Liver (tissue), 9 donors: ENCODE measurements around the gene SMIM26. TPM values are rescaled to one million over a fixed set of nuclear protein-coding genes. Genes with fewer than 3 reads are reported as not detected.

Source experiments
- DNase-seq: peaks from one replicate; pipeline ENCODE4 v3.0.0-alpha.2; 2017; ENCODE audit warnings: low spot score
- H3K27ac ChIP-seq, 2 donors: one replicate each; pipeline ENCODE4 v1.7.0; 2013; ENCODE audit warnings: inconsistent platforms in 2 of 2, low read length in 2 of 2, control low read depth in 1 of 2, low read depth in 1 of 2, mild to moderate bottlenecking in 1 of 2
- H3K27me3 ChIP-seq, 4 donors: one replicate each; pipeline versions ENCODE4 v1.6.1 to v1.7.0; 2013; ENCODE audit warnings: low read length in 3 of 4, inconsistent platforms in 1 of 4, mild to moderate bottlenecking in 1 of 4, moderate library complexity in 1 of 4; ENCODE audit not compliant: control insufficient read depth in 4 of 4, insufficient read depth in 4 of 4
- H3K36me3 ChIP-seq, 4 donors: one replicate each; pipeline versions ENCODE4 v1.6.1 to v1.7.0; 2013; ENCODE audit warnings: low read length in 3 of 4, mild to moderate bottlenecking in 3 of 4, low read depth in 1 of 4, moderate library complexity in 1 of 4; ENCODE audit not compliant: control insufficient read depth in 4 of 4, insufficient read depth in 3 of 4
- H3K4me1 ChIP-seq, 4 donors: one replicate each; pipeline versions ENCODE4 v1.6.1 to v1.7.0; 2013; ENCODE audit warnings: low read length in 3 of 4, mild to moderate bottlenecking in 3 of 4, moderate library complexity in 1 of 4; ENCODE audit not compliant: control insufficient read depth in 4 of 4, insufficient read depth in 4 of 4
- H3K4me3 ChIP-seq, 3 donors: one replicate each; pipeline versions ENCODE4 v1.6.1 to v1.7.0; 2013; ENCODE audit warnings: low read length in 3 of 3, control low read depth in 1 of 3, low read depth in 1 of 3, mild to moderate bottlenecking in 1 of 3
- H3K9ac ChIP-seq, 2 donors: one replicate each; pipeline ENCODE4 v1.7.0; 2013; ENCODE audit warnings: low read length in 2 of 2, mild to moderate bottlenecking in 2 of 2, moderate library complexity in 2 of 2, control low read depth in 1 of 2, low read depth in 1 of 2
- H3K9me3 ChIP-seq, 4 donors: one replicate each; pipeline versions ENCODE4 v1.6.1 to v1.7.0; 2013; ENCODE audit warnings: low read length in 3 of 4; ENCODE audit not compliant: control insufficient read depth in 4 of 4
- ATF3 ChIP-seq: IDR thresholded peaks from 2 replicates; pipeline ENCODE4 v1.6.1; 2016; ENCODE audit warnings: antibody characterized with exemption
- CTCF ChIP-seq: fragments of 150-350 bp; IDR thresholded peaks from 2 replicates; pipeline ENCODE4 v1.5.1; 2017; ENCODE audit warnings: improper control_type of control experiment, low read depth, low read length; ENCODE audit not compliant: missing input control
- FOXA1 ChIP-seq: IDR thresholded peaks from 2 replicates; pipeline ENCODE4 v1.6.1; 2016; ENCODE audit warnings: antibody characterized with exemption
- FOXA2 ChIP-seq: IDR thresholded peaks from 2 replicates; pipeline ENCODE4 v1.6.1; 2016; ENCODE audit warnings: antibody characterized with exemption
- GABPA ChIP-seq, 2 donors: IDR thresholded peaks in 1 of 2; conservative IDR thresholded peaks in 1 of 2; 2 replicates each; pipeline ENCODE4 v1.6.1; 2016; ENCODE audit warnings: antibody characterized with exemption in 2 of 2, mild to moderate bottlenecking in 1 of 2, moderate library complexity in 1 of 2
- HNF4G ChIP-seq: IDR thresholded peaks from 2 replicates; pipeline ENCODE4 v1.6.1; 2016; ENCODE audit warnings: antibody characterized with exemption
- JUND ChIP-seq, 2 donors: IDR thresholded peaks; 2 replicates each; pipeline ENCODE4 v1.6.1; 2016; ENCODE audit warnings: antibody characterized with exemption in 2 of 2
- MAX ChIP-seq: IDR thresholded peaks from 2 replicates; pipeline ENCODE4 v1.6.1; 2016; ENCODE audit warnings: antibody characterized with exemption
- RAD21 ChIP-seq, 2 donors: IDR thresholded peaks; 2 replicates each; pipeline ENCODE4 v1.6.1; 2016; ENCODE audit warnings: antibody characterized with exemption in 2 of 2, mild to moderate bottlenecking in 2 of 2
- RXRA ChIP-seq, 2 donors: IDR thresholded peaks; 2 replicates each; pipeline ENCODE4 v1.6.1; 2017 to 2018; ENCODE audit warnings: antibody characterized with exemption in 2 of 2, mild to moderate bottlenecking in 1 of 2
- TAF1 ChIP-seq: conservative IDR thresholded peaks from 2 replicates; pipeline ENCODE4 v1.6.1; 2016; ENCODE audit warnings: antibody characterized with exemption, mild to moderate bottlenecking
- YY1 ChIP-seq: IDR thresholded peaks from 2 replicates; pipeline ENCODE4 v1.6.1; 2016; ENCODE audit warnings: antibody characterized with exemption, mild to moderate bottlenecking
- WGBS: extraction: QIAGEN DNeasy Blood & Tissue Kit; methylation state at CpG from one replicate; pipeline ENCODE4 v1.1.7; 2013; 5-methylcytosine and 5-hydroxymethylcytosine counted together
- polyA plus RNA-seq, 2 donors: library from polyadenylated mRNA; stranded (reverse) in 1 of 2; unstranded in 1 of 2; fragments of 200-250 nt in 1 of 2; fragments of >200 nt in 1 of 2; fragmentation: Nextera tagmentation in 1 of 2; extraction: Ambion mirVana in 1 of 2; gene quantifications; one replicate each; pipeline versions ENCODE4 v1.2.1 to v1.2.3, GENCODE V29; 2013 to 2015
- total RNA-seq, 2 donors: library from RNA; depleted of rRNA; stranded (reverse); fragments of >200 nt; gene quantifications; one replicate each; pipeline ENCODE4 v1.2.3, GENCODE V29; 2014
- TF ChIP-seq, protein P1 (sequence below): IDR thresholded peaks from 2 replicates; pipeline ENCODE4 v1.6.1; 2016; ENCODE audit warnings: antibody characterized with exemption, mild to moderate bottlenecking
- TF ChIP-seq, protein P2 (sequence below): IDR thresholded peaks from 2 replicates; pipeline ENCODE4 v1.6.1; 2016; ENCODE audit warnings: antibody characterized with exemption
- donor health status: healthy.
- donor health status: healthy.
- donor health status: healthy.
- donor health status: healthy.
- donor health status: healthy.

Gene SMIM26
- total and polyA plus RNA-seq, 4 donors: 37.4 to 142 (median 54.5) TPM

DNA sequence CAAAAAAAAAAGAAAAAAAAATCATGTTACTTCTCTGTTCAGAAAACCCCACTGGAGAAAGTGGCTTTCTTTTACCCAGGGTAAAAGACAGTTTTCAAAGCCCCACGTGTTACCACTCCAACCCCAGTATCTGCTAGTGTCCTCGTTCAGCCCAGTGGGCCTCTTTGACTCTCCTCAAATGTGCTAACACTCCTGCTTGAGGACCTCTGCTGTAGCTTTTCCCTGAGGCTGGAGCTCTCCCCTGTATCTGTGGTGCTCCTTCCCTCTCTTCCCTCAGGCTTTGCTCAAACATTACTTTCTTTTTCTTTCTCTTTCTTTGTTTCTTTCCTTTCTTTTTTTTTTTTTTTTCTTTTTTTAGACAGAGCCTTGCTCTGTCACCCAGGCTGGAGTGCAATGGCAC lies 44.2 kb upstream of the SMIM26 start:
- no peaks in the 10 kb centered on the region for H3K27me3 ChIP-seq
- H3K36me3 ChIP-seq: peaks cover 18 to 47% (median 34%) of the 10 kb centered on the region in 4 donors
- H3K9ac ChIP-seq: no peak overlapping the region
- DNase-seq: no peak
- TF ChIP-seq JUND (IDR thresholded peaks at IDR 0.05) (no peak), YY1 (no peak), FOXA1 (no peak), RAD21 (IDR thresholded peaks at IDR 0.05) (no peak), RXRA (IDR thresholded peaks at IDR 0.05) (no peak), ATF3 (no peak), CTCF (no peak), FOXA2 (no peak), TAF1 (no peak)
- TF ChIP-seq, protein P1, sequence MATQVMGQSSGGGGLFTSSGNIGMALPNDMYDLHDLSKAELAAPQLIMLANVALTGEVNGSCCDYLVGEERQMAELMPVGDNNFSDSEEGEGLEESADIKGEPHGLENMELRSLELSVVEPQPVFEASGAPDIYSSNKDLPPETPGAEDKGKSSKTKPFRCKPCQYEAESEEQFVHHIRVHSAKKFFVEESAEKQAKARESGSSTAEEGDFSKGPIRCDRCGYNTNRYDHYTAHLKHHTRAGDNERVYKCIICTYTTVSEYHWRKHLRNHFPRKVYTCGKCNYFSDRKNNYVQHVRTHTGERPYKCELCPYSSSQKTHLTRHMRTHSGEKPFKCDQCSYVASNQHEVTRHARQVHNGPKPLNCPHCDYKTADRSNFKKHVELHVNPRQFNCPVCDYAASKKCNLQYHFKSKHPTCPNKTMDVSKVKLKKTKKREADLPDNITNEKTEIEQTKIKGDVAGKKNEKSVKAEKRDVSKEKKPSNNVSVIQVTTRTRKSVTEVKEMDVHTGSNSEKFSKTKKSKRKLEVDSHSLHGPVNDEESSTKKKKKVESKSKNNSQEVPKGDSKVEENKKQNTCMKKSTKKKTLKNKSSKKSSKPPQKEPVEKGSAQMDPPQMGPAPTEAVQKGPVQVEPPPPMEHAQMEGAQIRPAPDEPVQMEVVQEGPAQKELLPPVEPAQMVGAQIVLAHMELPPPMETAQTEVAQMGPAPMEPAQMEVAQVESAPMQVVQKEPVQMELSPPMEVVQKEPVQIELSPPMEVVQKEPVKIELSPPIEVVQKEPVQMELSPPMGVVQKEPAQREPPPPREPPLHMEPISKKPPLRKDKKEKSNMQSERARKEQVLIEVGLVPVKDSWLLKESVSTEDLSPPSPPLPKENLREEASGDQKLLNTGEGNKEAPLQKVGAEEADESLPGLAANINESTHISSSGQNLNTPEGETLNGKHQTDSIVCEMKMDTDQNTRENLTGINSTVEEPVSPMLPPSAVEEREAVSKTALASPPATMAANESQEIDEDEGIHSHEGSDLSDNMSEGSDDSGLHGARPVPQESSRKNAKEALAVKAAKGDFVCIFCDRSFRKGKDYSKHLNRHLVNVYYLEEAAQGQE: no peak
- TF ChIP-seq, protein P2, sequence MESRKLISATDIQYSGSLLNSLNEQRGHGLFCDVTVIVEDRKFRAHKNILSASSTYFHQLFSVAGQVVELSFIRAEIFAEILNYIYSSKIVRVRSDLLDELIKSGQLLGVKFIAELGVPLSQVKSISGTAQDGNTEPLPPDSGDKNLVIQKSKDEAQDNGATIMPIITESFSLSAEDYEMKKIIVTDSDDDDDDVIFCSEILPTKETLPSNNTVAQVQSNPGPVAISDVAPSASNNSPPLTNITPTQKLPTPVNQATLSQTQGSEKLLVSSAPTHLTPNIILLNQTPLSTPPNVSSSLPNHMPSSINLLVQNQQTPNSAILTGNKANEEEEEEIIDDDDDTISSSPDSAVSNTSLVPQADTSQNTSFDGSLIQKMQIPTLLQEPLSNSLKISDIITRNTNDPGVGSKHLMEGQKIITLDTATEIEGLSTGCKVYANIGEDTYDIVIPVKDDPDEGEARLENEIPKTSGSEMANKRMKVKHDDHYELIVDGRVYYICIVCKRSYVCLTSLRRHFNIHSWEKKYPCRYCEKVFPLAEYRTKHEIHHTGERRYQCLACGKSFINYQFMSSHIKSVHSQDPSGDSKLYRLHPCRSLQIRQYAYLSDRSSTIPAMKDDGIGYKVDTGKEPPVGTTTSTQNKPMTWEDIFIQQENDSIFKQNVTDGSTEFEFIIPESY: no peak
- H3K9me3 ChIP-seq: no peaks in the 10 kb centered on the region
- H3K4me1 ChIP-seq: no peaks in the 10 kb centered on the region
- H3K4me3 ChIP-seq: no peak overlapping the region
- no peak overlapping the region for H3K27ac ChIP-seq
- 97% methylated on average over 2 of the region's 2 CpGs for WGBS

GRCh38 chr20:18524646-18525045 lies 42.6 kb upstream of the SMIM26 start:
- DNase-seq: no peak
- H3K9me3 ChIP-seq: no peaks in the 10 kb centered on the region
- TF ChIP-seq, protein P1: no peak
- TF ChIP-seq FOXA2 (no peak), CTCF (no peak), JUND (IDR thresholded peaks at IDR 0.05) (no peak), TAF1 (no peak), MAX (no peak), RAD21 (IDR thresholded peaks at IDR 0.05) (no peak), YY1 (no peak), GABPA (IDR thresholded peaks at IDR 0.05 in 1 of 2, conservative IDR thresholded peaks at IDR 0.05 in 1 of 2) (no peak), FOXA1 (no peak), HNF4G (no peak)
- no peaks in the 10 kb centered on the region for H3K4me1 ChIP-seq
- WGBS: 100% methylated on average over 1 of the region's 1 CpG
- H3K36me3 ChIP-seq: peaks cover 20 to 63% (median 48%) of the 10 kb centered on the region in 4 donors
- H3K27me3 ChIP-seq: no peaks in the 10 kb centered on the region
- no peak overlapping the region for H3K4me3 ChIP-seq
- no peak overlapping the region for H3K9ac ChIP-seq
- no peak overlapping the region for H3K27ac ChIP-seq
